Frontal cortex (tissue), 4 donors: ENCODE measurements around the gene UBXN6. TPM values are rescaled to one million over a fixed set of nuclear protein-coding genes. Genes with fewer than 3 reads are reported as not detected.

Experiments used
- DNase-seq, 2 donors: peaks; one replicate each; pipeline ENCODE4 v3.0.0; 2012; ENCODE audit warnings: low spot score in 2 of 2
- FAIRE-seq: peaks from 2 replicates; lab custom pipeline; 2012; peaks lifted over from hg19 to GRCh38; lab: Jason Lieb, UNC
- total RNA-seq: library from RNA; depleted of rRNA; stranded (reverse); fragments of >200 nt; gene quantifications from one replicate; pipeline ENCODE4 v1.2.3, GENCODE V29; 2014
- donor health status: control.
- donor health status: control.
- donor health status: control.

The UBXN6 gene
- total RNA-seq, 1 donor from 2014 or later: 91.3 TPM

GRCh38 chr19:4464815-4465581, 7.4 kb upstream of the UBXN6 start:
- DNase-seq (no peak), FAIRE-seq (no peak)

- FAIRE-seq: no peak
Measured at GRCh38 chr19:4456843-4457653, 546 bp downstream of the UBXN6 start.

GRCh38 chr19:4456476-4456842, 1.1 kb downstream of the UBXN6 start:
- FAIRE-seq: no peak

More at GRCh38 chr19:4456843-4457653, 546 bp downstream of the UBXN6 start:
- peak; percentile 75 for DNase-seq

GRCh38 chr19:4455719-4456475, 1.7 kb downstream of the UBXN6 start:
- DNase-seq (no peak), FAIRE-seq (no peak)

More at GRCh38 chr19:4456476-4456842, 1.1 kb downstream of the UBXN6 start:
- no peak for DNase-seq

DNA sequence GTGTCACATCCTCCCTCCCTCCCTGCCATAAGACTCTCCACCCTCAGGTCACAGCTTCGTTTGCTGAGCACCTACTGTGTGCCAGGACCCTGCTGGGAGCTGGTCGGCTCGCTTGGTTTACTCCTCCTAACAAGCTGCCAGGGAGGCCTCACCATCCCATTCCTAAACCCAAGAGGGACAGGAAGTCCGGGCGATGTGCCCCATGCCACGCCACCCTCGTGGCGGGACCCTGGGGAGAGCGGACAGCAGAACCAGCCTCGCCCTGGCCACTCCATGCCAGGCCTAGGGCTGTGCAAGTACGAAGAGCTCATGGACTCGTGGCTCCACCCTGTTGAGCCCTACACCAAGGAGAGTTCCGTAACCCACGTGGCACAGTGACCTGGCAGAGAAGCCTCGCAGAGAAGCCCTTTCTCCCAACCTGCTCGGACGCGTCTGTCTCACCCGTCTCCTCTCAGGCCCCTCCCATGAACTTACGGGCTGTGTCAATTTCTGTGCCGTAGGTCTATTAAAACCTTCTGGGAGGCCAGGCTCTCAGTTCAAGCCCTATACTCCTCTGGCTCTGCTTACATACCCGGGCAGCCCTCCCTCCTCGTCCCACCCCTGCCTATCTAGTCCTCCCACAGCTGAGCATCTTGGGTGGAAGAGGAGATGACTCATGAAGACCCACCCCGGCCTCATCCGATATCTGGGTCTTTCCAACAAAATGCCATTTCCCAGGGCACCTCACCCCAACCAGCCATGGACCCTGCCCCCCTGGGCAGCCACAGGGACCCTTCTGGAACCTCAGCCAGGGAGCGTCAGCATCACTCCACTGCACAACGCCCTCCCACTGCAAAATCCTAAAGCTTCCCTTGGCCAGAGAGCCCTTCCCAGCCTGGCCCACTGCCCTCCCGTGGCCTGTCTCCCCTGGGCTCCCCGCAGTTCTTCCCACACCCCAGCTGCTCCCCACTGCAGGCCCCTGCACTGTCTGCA, 2.6 kb downstream of the UBXN6 start:
- no peak for DNase-seq
- FAIRE-seq: no peak

- no peak for FAIRE-seq
Measured at GRCh38 chr19:4453232-4454179, 4.1 kb downstream of the UBXN6 start.

GRCh38 chr19:4452230-4452990, 5.2 kb downstream of the UBXN6 start:
- no peak for FAIRE-seq

More at GRCh38 chr19:4453232-4454179, 4.1 kb downstream of the UBXN6 start:
- no peak for DNase-seq

DNA sequence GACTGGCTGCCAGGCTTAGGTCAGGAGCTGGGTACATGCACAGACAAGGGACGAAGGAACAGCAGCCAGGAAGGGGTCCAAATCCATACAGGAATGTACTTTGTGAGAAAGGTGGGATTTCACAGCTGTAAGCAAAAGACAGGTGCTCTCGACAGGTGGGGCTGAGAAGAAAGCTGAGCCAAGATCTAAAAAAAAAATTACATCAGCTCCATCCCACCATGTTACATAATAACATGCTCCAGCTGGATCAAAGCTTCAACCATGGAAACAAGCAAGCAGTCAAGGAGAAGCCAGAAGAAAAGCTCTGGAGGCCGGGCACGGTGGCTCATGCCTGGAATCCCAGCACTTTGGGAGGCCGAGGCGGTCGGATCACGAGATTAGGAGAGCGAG, 8.0 kb downstream of the UBXN6 start:
- DNase-seq: no peak
- no peak for FAIRE-seq

More at GRCh38 chr19:4452230-4452990, 5.2 kb downstream of the UBXN6 start:
- no peak for DNase-seq

- no peak for FAIRE-seq
- DNase-seq: peak; percentile 70 to 77
Measured at GRCh38 chr19:4449022-4449638, 8.5 kb downstream of the UBXN6 start.

- no peak for DNase-seq
- FAIRE-seq: no peak
Measured at GRCh38 chr19:4448147-4448985, 9.2 kb downstream of the UBXN6 start.

- DNase-seq: no peak
- no peak for FAIRE-seq
Measured at GRCh38 chr19:4447327-4448146, 10.1 kb downstream of the UBXN6 start.

GRCh38 chr19:4446704-4447200, 10.8 kb downstream of the UBXN6 start:
- DNase-seq (no peak), FAIRE-seq (no peak)

DNA sequence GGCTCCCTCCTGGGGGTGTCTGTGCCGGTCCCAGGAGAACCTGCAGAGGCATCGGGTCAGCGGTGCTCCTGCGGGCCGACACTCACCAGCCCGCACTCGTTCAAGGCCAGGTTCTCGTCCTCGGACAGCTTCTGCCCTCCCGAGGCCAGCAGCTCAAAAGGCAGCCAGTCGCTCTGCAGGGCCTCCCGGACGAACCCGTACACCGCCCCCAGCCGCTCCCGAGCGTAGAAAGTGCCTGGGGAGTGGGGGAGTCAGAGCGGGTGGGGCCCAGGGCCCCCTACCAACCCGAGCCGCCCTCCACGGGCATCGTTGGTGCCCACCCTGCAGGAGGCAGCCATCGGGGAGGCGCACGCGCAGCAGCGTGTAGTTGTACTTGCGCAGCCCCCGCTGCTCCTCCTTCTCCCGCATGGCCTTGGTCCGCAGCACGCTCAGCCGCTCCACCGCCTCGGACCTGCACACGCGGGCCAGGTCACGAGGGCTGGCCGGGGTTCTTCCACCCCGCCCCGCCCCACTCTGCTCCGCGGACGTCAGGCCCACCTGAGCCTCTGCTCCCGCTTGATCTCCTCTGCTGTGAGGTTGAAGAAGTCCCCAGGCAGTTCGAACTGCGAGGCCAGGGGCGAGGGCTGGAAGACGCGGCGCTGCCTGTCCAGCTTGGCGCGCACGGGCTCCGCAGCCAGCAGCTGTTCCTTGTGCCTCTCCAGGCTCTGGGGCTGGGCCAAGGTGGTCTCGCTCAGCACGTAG, 11.5 kb downstream of the UBXN6 start:
- no peak for DNase-seq
- no peak for FAIRE-seq
